Muscle of back (tissue), 11 donors: Measurements from ENCODE around the gene OAT. TPM values are rescaled to one million over a fixed set of nuclear protein-coding genes. Genes with fewer than 3 reads are reported as not detected.

ENCODE experiments used
- DNase-seq, 3 donors: peaks; one replicate each; pipeline versions ENCODE4 v3.0.0 to v3.0.0-alpha.2; 2013
- polyA plus RNA-seq, 10 donors: library from polyadenylated mRNA; unstranded; fragments of 120-200 nt; gene quantifications; one replicate each; pipeline ENCODE4 v1.2.1, GENCODE V29; 2013; ENCODE audit not compliant: insufficient read length in 10 of 10

OAT gene
- polyA plus RNA-seq, 10 donors = 57.2 to 93.5 (median 74.4) TPM

DNA sequence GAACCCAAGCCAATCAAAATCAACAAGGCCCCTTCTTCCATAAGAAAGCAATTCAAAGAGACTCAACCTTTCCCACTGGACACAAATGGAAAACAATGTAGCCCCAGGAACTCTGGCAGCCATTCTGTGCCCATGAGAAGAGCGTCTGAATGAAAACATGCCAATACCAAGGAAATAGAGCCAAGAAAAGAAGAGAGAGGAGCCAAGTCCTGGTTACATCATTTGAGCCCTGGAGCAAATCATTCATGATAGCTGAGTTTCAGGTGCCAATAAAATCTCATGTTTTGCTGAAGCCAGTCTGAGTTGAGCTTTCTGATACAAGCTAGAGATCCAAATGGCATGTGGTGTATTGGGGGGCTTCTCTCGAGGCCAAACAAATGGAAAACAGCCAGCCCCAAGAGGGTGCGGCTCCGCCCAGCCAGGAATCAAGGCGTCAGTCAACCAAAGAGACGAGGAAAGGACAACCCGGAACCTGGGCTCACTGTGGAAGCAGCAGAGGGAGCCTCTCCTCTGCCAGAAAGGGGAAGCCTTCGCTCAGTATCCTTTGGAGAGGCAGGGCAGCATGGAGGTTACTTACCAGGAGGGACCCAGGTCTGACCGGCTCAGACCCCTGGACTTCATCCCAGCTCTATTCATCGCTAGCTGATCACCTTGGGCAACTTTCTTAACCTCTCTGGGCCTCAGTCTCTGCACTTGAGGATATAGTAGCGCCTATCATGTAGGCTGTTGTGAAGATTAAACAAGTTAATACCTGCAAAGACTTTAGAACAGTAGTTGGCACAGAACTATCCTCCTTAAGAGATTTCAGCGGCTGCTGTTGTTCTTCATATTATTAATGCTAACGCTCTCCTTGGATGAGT is 61.8 kb downstream of the OAT start:
- DNase-seq = no peak

DNA sequence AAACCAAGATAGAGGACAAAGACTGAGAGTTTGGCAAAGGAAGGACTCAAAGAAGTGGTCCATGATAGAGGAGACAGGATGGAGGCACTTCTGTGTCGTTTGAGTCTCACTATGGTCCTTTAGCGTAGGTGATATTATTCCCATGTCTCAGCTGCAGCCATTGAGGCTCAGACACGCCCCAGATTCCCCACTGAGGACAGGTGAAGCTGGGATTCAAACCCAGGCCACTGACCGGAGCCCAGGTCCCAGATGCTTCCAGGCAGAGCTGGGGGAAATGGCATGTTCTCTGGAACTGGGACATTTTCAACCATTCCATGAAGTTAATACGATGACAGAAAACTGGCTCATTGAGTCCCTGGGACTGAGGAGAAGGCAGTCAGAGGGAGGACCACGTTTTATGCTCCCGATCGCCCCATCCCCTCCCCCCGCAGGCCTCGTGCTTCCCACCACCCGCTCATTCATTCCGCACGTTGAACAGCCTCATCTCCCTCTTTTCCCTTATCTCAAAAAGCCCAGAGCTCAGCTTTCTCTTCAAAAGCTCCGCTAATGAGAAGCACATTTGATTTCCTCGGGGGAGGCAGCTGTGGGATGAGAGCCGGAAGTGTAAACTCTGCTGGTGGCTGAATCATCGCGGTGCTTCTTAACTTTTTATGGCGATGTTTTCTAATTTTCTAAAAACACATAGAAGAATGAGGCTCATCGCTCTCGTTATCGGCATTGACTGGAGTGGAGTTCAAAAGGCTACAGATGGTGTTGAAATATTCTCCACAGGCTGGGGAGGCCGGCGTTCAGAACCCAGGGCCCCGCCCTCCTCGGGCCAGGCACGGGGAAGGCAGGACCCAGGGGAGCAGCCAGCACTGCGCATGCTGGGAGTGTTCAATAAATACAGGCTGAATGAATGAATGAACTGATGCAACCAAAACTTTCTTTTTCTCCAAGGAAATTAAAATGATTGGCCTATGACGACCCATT is 64.0 kb downstream of the OAT start:
- DNase-seq = peak; percentile 34 to 73 (median 38)

DNA sequence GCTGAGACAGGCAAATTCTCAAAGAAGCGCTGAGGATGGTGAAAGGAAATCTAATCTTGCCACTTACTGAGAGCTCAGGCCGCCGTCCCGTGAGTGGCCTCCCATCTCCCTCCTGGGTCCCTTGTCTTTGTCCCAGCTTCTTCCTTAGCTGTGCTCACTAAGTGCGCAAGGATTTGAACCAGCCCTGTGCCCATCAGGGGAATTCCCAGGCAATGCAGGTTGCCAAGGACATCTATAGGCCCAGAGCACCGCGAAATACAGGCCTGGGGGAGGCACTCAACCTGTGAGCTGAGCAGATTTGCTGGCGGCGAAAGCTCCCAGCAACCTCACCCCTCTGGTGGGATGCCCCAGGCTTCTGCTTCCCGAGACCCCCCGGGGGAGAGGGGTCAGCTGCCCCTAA is 64.8 kb downstream of the OAT start:
- no peak for DNase-seq

DNA sequence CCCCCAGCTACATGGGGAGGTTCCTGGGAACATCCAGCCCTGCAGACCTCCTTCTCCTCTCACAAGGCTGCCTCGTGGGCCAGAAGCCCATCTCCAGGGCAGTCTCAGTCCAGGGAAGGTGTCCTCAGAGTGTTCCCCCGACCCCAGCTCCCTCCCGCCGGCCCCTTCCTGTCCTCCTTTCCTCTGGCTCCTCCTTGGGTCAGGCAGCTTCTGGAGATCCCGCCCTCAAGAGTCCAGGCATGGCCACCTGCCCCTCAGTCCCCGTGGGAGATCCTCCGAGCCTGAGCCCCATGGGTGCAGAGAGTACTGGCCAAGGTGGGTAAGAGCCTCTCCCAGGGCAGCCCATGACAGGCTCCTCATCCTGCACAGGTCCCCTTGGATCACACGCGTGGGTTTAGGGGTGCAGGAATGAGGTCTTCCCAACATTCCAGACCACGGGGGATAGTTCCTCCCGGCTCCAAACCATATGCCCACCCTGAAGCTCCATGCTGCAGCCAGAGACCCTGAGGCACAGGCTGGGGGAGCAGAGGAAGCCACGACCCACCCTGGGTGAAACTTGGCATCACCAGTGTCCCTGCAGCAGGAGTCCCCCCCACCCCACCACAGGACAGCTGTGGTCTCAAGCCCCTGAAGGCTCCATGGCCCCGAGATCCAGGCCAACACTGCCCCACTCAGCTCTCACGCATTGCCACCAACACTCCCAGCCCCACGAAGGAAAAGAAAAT is 65.5 kb downstream of the OAT start:
- no peak for DNase-seq

DNA sequence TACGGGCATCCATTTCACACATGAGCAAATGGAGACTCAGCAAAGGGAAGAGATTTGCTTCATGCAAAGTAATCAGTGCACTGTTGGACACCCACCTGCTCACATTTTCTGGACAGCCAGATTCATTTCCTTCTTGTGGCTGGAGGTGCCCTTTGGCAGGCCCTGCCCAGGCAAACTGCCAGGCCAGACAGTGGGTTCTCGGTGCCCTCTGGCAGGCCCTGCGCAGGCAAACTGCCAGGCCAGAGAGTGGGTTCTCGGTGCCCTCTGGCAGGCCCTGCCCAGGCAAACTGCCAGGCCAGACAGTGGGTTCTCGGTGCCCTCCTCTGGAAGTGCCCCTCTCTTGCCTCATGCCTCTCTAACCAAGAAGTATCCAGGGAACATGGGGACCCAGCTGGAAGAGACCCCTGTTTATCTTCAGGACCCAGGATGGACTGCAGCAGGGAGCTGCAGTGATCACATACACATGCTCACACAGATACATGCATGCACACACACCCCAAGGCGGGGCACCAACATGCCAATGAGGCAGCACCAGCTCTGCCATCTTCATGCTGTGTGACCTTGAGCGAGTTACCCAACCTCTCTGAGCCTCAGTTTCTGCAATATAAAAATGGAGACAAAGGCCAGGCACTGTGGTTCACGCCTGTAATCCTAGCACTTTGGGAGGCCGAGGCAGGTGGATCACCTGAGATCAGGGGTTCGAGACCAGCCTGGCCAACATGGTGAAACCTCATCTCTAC is 67.1 kb downstream of the OAT start:
- no peak for DNase-seq

- DNase-seq = no peak
Observed at GRCh38 chr10:124350806-124351205, 67.9 kb downstream of the OAT start.

GRCh38 chr10:124349996-124350280 is 68.8 kb downstream of the OAT start:
- no peak for DNase-seq

DNA sequence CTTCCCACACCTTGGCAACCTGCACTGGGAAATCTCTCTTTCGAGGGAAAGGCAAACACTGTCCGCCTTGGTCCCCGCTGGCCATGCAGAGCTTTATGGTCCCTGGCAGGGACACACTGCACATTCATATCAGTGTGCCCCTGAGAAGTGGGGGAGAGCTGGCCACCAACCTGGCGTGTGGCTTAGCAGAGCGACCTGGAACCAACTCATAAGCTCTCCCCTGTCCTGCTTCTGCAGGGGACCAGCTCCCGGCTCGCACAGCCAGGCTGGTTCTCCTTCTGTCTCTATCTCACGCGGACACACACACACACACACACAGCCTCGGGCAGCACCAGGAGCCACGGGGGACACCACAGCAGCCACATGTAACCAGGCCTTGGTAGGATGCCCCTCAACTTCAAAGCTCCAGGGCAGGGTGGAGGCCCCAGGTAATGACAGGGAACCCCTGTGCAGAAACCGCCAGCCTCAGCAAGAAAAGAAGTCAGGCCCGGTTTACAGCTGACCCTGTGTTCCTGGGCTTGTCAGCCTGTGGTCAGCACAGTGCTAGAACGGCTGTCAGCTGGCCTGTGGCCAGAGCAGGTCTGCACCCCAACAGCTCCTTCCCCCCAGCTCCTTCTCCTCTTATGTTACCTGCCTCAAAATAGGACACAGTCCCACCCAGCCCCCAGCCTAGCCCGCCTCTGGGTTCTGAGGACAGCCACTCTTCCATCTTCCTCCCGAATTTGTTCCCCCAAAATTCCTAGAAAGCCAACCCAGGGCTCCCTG is 69.3 kb downstream of the OAT start:
- DNase-seq = no peak

- no peak for DNase-seq
Observed at GRCh38 chr10:124348801-124349200, 69.9 kb downstream of the OAT start.

GRCh38 chr10:124347956-124348355 is 70.8 kb downstream of the OAT start:
- no peak for DNase-seq

Other genes starting within 250 kb of the OAT start
- not detected for gene NKX1-2, start 31.1 kb upstream of the OAT start, polyA plus RNA-seq
- gene LHPP, start 42.9 kb upstream of the OAT start, polyA plus RNA-seq = 1 to 10 TPM; 5.2 to 8.6 (median 7.5) TPM